Kidney capillary endothelial cell (primary cell): ENCODE data around the gene ZMYND8.
A peak's percentile ranks its signal among the peaks of the same experiment; 100 is the strongest.
"Not testable (repeated sequence)": the region's sequence is repeated elsewhere in the genome, so short reads cannot be mapped to it uniquely, and the experiment has no call there.

Experiments
- DNase-seq: peaks from one replicate; pipeline ENCODE4 v3.0.0-alpha.2; 2018; ENCODE audit warnings: low spot score

ZMYND8 gene

GRCh38 chr20:47356526-47357295 lies at the start of gene ZMYND8:
Gene ZMYND8 (minus strand): TSS chr20:47356699. CDS start chr20:47356670, 29 bp downstream.
- peak; percentile 95 for DNase-seq

DNA sequence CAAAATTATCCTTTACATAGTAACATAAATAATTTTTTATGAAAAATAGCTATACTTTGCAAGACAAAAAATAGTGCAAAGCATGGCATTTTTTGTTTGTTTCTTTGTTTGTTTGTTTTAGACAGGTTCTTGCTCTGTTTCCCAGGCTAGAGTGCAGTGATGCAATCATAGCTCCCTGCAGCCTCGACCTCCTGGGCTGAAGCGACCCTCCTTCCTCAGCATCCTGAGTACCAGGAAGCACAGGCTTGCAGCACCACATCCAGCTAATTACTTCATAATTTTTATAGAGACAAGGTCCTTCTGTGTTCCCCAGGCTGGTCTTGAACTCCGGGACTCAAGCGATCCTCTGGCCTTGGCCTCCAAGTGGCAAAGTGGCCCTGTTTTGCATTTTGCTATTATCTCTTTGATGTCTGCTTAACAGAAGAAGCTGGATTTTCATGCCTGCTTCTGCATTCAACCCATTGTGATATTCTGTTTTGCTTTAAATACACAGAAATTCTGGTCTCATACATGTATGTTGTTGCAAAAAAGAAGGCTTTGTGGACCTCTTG lies 49.4 kb upstream of the ZMYND8 start:
- DNase-seq, result no peak

GRCh38 chr20:47400685-47401084 lies 44.2 kb upstream of the ZMYND8 start:
- DNase-seq, result no peak

DNA sequence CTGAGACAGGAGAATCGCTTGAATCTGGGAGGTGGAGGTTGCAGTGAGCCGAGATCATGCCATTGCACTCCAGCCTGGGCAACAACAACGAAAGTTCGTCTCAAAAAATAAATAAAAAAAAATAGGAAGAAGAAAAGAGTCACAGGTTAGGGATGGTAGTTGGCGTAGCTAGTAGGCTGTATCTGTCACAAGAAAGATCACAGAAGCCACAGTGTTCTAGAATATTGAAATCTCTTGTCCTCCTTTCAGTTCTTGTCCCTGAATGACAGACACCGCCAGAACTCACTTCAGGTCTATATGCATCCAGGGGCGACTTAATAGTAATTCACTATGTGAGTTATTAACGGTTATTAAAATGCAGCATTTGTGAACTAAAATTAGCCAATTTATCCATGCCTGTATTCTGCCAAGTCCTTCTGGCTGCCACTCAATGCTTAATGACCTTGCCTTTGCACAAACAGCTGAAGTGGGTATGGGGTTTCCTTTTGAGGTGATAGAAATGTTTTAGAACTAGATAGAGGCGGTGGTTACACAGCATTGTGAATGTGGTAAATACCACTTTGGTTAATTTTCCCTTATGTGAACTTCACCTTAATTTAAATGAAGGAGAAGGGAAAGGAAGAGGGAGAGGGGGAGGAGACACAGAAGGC lies 41.3 kb upstream of the ZMYND8 start:
- no peak for DNase-seq

DNA sequence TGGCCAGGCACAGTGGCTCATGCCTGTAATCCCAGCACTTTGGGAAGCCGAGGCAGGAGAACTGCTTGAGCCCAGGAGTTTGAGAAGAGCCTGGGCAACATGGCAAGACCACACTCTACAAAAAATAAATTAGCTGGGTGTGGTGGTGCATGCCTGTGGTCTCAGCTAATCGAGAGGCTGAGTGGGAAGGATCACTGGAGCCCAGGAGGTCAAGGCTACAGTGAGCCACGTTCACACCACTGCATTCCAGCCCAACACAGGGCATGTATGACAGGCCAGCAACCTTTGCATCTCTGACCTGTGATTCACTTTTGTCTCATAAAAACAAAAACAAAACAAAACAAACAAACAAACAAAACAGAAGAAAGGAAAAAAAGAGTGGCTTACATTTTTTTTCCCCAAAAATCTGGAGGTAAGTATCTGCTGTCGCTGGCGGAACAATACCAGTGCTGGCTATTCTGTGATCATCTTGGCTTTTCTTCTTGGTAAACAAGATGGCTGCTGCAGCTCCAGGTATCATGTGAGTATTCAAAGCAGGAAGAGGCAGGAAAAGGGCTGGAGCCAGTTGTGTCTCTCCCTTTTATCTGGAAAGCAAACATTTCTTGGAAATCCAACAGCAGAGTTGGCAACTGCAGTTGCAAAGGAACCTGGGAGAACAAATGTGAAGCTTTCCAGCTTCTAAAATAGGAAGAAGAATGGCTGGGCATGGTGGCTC lies 40.4 kb upstream of the ZMYND8 start:
- DNase-seq, result no peak

DNA sequence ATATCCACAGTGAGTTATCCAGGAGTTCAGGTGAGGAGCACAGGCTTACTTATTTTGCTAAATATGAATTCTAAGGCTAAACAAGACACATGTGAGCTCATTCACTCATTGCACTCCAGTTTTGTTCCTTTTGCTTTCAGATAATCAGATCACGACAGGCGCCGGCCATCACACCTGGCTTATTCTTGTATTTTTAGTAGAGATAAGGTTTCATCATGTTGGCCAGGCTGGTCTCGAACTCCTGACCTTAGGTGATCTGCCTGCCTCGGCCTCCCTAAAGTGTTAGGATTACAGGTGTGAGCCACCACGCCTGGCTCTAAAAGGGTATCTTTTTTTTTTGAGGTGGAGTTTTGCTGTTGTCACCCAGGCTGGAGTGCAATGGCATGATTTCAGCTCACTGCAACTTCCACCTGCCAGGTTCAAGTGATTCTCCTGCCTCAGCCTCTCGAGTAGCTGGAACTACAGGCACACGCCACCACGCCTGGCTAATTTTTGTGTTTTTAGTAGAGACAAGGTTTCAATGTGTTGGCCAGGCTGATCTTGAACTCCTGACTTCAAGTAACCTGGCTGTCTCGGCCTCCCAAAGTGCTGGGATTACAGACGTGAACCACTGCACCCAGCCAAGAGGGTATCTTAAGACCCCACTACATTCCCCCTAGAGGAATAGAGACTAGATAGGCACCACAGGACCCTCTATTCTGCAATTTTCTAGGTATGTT lies 37.5 kb upstream of the ZMYND8 start:
- DNase-seq, result not testable (repeated sequence)

DNA sequence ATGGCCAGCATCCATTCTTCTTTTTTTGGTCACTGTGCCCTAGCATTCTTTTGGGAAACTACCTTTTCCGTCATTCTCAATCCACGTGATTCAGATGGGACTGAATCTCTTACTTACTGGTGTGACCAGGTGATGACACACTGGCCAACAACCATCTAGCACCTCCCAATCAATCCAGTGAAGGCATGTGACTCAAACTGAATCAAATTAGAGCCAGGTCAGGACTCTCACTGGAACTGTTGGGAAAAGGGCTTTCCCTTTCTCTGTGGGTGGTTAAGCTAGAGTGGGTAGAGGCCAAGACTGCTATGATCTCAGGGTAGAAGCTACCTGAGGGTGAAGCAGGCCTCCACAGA lies 36.2 kb upstream of the ZMYND8 start:
- no peak for DNase-seq

- peak; percentile 96 for DNase-seq
Observed at GRCh38 chr20:47392015-47392720, 35.7 kb upstream of the ZMYND8 start.

GRCh38 chr20:47391276-47392010 lies 34.9 kb upstream of the ZMYND8 start:
- DNase-seq, result no peak

- DNase-seq, result peak; percentile 55
Observed at GRCh38 chr20:47389867-47390347, 33.4 kb upstream of the ZMYND8 start.

- DNase-seq, result not testable (repeated sequence)
Observed at GRCh38 chr20:47385968-47386367, 29.5 kb upstream of the ZMYND8 start.

GRCh38 chr20:47382746-47383415 lies 26.4 kb upstream of the ZMYND8 start:
- no peak for DNase-seq

GRCh38 chr20:47380481-47380880 lies 24.0 kb upstream of the ZMYND8 start:
- DNase-seq, result no peak

- DNase-seq, result no peak
Observed at GRCh38 chr20:47379433-47380150, 23.1 kb upstream of the ZMYND8 start.

DNA sequence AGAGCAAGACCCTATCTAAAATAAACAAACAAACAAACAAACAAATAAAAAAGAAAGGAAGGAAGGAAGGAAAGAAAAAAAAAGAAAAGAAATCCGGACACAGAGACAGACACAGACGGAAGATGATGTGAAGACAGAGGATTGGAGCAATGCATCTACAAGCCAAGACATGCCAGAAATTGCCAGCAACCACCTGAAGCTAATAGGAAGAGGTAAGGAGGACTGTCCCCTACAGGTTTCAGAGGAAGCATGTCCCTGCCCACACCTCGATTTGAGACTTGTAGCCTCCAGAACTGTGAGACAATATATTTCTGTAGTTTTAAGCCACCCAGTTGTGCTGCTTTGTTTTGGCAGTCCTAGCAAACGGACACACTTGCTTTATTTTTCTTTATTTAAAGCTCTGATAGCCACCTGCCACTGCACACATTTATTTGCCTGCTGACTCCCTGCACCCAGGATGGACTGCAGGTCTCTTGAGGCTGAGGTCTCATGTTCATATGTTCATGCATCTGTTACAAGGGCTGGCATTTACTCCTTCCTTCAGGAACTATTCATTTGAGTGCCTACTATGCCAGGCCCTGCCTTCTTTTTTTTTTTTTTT lies 20.7 kb upstream of the ZMYND8 start:
- no peak for DNase-seq

- not testable (repeated sequence) for DNase-seq
Observed at GRCh38 chr20:47376096-47376643, 19.7 kb upstream of the ZMYND8 start.

DNA sequence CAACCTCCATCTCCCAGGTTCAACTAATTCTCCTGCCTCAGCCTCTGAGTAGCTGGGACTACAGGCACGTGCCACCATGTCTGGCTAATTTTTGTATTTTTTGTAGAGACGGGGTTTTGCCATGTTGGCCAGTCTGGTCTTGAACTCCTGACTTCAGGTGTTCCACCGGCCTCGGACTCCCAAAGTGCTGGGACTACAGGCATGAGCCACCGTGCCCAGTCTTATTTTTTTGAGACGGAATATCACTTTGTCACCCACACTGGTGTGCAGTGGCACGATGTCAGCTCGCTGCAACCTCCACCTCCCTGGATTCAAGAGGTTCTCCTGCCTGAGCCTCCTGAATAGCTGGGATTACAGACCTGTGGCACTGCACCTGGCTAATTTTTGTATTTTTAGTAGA lies 17.6 kb upstream of the ZMYND8 start:
- DNase-seq, result not testable (repeated sequence)

DNA sequence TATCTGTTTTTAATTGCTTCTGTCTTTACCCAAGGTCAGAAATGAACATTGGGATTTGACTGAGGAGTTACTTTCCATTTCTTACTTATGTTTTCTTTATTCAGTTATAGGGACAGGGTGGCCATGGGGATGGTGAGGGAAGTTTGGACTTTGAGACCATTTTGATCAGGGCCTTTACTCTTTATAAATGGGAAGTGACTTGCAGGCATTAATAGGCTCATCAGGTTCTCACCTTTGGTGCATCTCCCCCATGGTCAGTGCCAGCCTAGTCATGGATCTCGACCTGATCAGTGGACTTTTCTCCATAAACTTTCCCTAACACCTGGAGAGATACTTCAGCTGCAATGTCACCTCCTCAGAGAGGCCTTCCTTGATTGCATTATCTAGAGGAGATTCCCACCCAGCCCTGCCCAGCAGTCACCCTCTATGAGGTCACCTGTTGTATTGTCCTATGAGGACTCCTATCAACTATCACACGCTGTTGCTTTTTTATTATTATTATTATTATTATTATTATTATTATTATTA lies 16.8 kb upstream of the ZMYND8 start:
- no peak for DNase-seq
